GM15510 (cell line): ENCODE measurements around the gene NT5M.

ENCODE experiments used
- POLR2A ChIP-seq: IDR thresholded peaks from 3 replicates; pipeline ENCODE4 v1.6.1; 2011; ENCODE audit warnings: borderline replicate concordance; ENCODE audit not compliant: insufficient read length; ENCODE audit errors: extremely low read depth

The NT5M gene

DNA sequence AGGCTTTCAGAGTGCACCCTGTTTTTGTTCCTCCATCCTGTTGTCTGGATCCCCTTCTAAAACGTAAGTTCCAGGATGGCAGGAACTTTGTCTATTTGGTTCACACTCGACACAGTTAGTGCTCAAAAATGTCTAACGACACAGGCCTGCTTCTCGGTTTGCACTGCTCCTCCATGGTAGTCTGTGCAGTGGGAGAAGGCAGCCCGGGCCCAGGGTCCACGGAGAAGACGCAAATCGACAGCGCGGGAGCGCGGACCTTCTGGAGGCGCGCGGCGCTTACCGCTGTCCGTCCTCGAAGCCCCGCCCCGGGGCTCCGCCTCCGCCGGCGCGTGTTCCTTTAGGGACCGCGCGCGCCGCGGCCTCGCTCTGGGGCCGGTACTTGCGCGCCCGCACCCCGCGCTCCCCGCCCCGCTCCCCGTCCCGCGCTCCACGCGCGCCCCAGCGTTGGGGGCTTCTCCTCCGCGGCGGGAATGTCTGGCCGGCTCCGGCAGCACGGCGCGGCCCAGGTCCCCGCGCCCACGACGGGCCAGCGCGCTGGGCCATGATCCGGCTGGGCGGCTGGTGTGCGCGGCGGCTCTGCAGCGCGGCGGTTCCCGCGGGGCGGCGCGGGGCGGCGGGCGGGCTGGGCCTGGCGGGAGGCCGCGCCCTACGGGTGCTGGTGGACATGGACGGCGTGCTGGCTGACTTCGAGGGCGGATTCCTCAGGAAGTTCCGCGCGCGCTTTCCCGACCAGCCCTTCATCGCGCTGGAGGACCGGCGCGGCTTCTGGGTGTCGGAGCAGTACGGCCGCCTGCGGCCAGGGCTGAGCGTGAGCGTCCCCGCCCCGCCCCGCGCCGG lies at the start of gene NT5M:
TSS of gene NT5M (plus strand) at position 364 of the 837 bp plus-strand sequence. CDS start at position 542, 178 bp downstream.
- TF ChIP-seq POLR2A = peak; percentile 75

DNA sequence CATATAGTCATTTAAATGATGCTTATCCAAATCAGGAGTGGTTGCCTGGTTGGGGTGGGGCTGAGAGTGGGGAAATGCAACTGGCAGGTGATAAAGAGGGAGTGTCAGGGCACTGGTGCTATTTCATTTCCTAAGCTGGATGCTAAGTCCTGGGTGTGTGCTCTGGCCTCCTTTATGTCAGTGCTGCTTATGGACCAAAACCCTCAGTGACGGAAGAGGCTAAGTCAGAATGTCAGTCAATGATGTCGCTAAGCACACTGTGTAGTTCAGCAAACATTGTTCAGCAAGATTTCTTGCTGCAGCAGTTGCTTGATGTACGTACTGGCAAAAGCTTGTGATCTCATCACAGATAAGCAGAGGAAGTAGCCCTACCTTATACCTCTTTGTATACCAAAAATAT lies 49.8 kb upstream of the NT5M start:
- TF ChIP-seq POLR2A = no peak

DNA sequence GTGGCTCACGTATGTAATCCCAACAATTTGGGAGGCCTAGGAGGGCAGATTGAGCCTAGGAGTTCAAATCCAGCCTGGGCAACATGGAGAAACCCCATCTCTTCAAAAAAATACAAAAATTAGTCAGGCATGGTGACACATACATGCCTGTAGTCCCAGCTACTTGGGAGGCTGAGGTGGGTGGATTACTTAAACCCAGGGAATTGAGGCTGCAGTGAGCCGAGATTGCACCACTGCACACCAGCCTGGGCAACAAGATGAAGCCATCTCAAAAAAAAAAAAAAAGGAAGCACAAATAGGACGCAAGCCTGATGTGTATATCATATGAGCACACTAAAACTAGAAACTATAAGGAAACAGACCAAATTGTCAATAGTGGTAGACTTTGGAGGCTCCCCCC lies 49.1 kb upstream of the NT5M start:
- no peak for TF ChIP-seq POLR2A

DNA sequence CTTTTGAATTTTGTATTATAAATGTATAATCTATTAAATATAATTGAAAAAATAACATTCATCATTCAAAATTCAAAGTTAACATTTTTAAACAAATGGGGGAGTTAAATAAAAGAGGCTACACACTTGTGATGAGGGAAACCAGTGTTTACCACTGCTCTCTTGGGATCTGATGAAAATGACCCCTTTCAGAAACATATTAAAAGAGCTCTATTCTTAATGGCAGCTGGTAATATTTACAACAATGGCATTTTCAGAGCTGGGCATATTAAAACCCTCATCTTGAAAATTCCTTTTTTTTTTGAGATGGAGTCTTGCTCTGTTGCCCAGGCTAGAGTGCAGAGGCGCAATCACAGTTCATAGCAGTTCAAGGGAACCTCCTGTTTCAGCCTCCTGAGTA lies 46.9 kb upstream of the NT5M start:
- no peak for TF ChIP-seq POLR2A

GRCh38 chr17:17258011-17258410 lies 45.2 kb upstream of the NT5M start:
- no peak for TF ChIP-seq POLR2A

- TF ChIP-seq POLR2A = no peak
These were observed 44.2 kb upstream of the NT5M start for GRCh38 chr17:17258998-17259397.

DNA sequence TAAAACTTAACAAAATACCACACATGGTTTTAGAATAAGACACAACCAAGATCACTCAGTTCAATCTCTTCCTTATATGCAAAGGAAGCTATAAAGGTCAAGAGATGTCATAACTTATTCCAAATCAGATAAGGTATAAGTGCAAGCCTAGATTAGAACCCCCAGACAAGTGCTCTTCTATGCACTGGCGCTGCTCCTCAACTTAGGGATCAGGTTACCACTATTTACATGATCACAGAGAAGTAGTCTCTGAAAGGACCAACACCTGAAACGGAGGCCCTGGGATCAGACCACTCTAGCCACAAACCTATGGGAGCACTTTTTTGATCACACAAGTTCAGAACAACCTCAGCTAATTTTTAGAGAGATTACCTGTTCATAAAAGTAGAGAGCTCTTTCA lies 38.7 kb upstream of the NT5M start:
- TF ChIP-seq POLR2A = no peak

- no peak for TF ChIP-seq POLR2A
These were observed 33.0 kb upstream of the NT5M start for GRCh38 chr17:17269926-17270773.

GRCh38 chr17:17275971-17276370 lies 27.2 kb upstream of the NT5M start:
- no peak for TF ChIP-seq POLR2A

- no peak for TF ChIP-seq POLR2A
These were observed 23.9 kb upstream of the NT5M start for GRCh38 chr17:17279316-17279715.

- peak; percentile 87 for TF ChIP-seq POLR2A
These were observed 22.3 kb upstream of the NT5M start, which contains the start of gene COPS3 for GRCh38 chr17:17280613-17281549. TSS of gene COPS3 (minus strand) at chr17:17281246. CDS start at chr17:17281186, 60 bp downstream.

DNA sequence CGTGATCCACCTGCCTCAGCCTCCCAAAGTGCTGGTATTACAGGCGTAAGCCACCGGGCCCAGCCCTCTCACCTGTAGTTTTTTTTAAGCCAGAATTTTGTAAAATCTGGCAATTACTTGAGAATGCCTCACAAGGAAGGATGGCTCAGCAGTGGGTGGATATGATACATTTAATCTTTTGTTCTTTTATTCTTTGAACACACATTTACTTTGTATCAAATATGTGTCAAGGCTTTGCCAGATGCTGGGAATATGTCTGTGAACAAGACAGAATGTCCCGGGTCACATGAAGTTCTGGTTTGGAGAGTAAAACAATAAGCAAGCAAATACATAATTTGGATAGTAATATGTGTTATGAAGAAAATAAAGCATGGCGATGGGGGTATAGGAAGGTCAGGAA lies 17.2 kb upstream of the NT5M start:
- no peak for TF ChIP-seq POLR2A

DNA sequence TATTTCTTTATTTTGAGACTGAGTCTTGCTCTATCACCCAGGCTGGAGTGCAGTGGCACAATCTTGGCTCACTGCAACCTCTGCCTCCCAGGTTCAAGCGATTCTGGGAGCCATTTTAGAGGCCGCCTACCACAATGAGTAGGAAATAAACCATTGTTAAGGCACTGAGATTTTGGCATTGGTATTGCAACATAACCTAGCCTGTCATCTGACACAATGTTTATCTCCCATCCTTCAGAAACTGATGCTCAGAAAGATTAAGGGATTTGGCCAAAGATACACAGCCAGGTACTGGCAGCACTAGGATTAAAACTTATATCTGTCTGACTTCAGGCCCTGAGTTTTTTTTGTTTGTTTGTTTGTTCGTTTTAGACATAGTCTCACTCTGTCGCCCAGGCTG lies 14.1 kb upstream of the NT5M start:
- no peak for TF ChIP-seq POLR2A

DNA sequence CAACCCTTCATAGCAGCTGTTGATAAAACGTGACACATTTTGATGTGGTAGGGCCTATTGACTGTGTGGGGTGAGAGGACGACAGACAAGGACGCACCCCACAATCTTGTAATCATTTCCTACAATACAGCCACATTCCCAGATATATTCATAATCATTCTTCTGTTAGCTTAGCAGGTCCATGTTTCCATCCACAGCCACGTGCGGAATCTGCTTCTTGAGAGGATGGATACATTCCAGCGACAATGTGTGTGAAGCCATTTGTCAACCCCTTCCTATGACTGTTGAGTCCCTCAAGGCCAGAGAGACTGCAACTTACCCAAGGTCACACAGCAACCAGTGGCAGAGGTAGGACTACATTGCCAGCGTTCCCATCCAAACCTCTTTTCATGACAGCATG lies 13.5 kb upstream of the NT5M start:
- TF ChIP-seq POLR2A = no peak
